Measurements from ENCODE around the gene VMP1. TPM values are rescaled to one million over a fixed set of nuclear protein-coding genes. Genes with fewer than 3 reads are reported as not detected.

VMP1 gene
- total and polyA plus RNA-seq, 2 donors (not counting 1 experiment from before 2014, with no cell fraction given): 20.4 to 83.5 TPM

- no peaks in the 10 kb centered on the region for H3K9me3 ChIP-seq (ENCODE audit: control extremely low read depth in 1 of 3, control insufficient read depth in 2 of 3, insufficient read depth in 1 of 3, low read length in 2 of 3)
- H3K4me1 ChIP-seq (ENCODE audit: control insufficient read depth in 2 of 2, insufficient read depth in 2 of 2, low read length in 2 of 2): peaks cover 0 to 3% of the 10 kb centered on the region in 2 donors
- H3K4me3 ChIP-seq (ENCODE audit: control extremely low read depth in 1 of 5, extremely low read depth in 1 of 5, insufficient read depth in 1 of 5, low read depth in 2 of 5, low read length in 4 of 5): no peak overlapping the region
- H3K27ac ChIP-seq (ENCODE audit: low read length in 2 of 2): no peak overlapping the region
- no peaks in the 10 kb centered on the region for H3K27me3 ChIP-seq (replicated peaks in 1 of 4; ENCODE audit: control extremely low read depth in 1 of 4, control insufficient read depth in 3 of 4, insufficient read depth in 4 of 4, low read length in 3 of 4)
- intact Hi-C loops (cut with micrococcal nuclease): loop anchor here (2.0 kb wide), 1 partner anchor 71 kb away; no protein-coding TSS in a partner anchor
- Mint-ChIP-seq H3K4me1 (peaks cover 3% of the 10 kb centered on the region), H3K4me3 (no peak overlapping the region), H3K27me3 (no peaks in the 10 kb centered on the region), H3K27ac (no peak overlapping the region), H3K9me3 (ENCODE audit: insufficient read depth) (no peaks in the 10 kb centered on the region)
- no peak for TF ChIP-seq CTCF (IDR thresholded peaks at IDR 0.05)
- no peak for TF ChIP-seq EZH2 (IDR thresholded peaks at IDR 0.05; ENCODE audit: borderline replicate concordance, insufficient read depth, low read depth, low read length, poor library complexity, severe bottlenecking)
- ChIA-PET CTCF (interaction anchor here (0.7 to 3.1 kb wide), 13 partner anchors 14 to 216 kb away, joined by 3 to 21 read pairs (median 4); no protein-coding TSS in a partner anchor), POLR2A (no interaction called here)
- no peak overlapping the region for H2AFZ ChIP-seq (ENCODE audit: insufficient read depth, low read depth, low read length, poor library complexity, severe bottlenecking)
- WGBS (ENCODE audit: insufficient coverage): 100% methylated on average over 1 of the region's 5 CpGs
- H3K36me3 ChIP-seq (replicated peaks in 1 of 2; ENCODE audit: control extremely low read depth in 1 of 2, control insufficient read depth in 1 of 2, extremely low read depth in 1 of 2, insufficient read depth in 2 of 2, low read length in 1 of 2): peaks cover 4 to 16% of the 10 kb centered on the region in 2 experiments
- DNase-seq (no peak), ATAC-seq (ENCODE audit: low read depth) (no peak)
- no peak overlapping the region for H3K9ac ChIP-seq (ENCODE audit: low read length)
- H3K4me2 ChIP-seq (replicated peaks; ENCODE audit: low read depth, low read length, poor library complexity, severe bottlenecking): no peak overlapping the region
- H4K20me1 ChIP-seq (ENCODE audit: control insufficient read depth, insufficient read depth, low read length, poor library complexity, severe bottlenecking): no peaks in the 10 kb centered on the region
- no peaks in the 10 kb centered on the region for H3K79me2 ChIP-seq (ENCODE audit: control insufficient read depth, insufficient read depth, low read length)
Measured at GRCh38 chr17:59858167-59858816, 150.8 kb downstream of the VMP1 start.

GRCh38 chr17:59858932-59859331 is 151.5 kb downstream of the VMP1 start:
- POLR2A ChIA-PET: no interaction called here
- Mint-ChIP-seq H3K27ac (no peak overlapping the region), H3K4me3 (no peak overlapping the region), H3K27me3 (no peaks in the 10 kb centered on the region), H3K4me1 (no peaks in the 10 kb centered on the region), H3K9me3 (ENCODE audit: insufficient read depth) (no peaks in the 10 kb centered on the region)
- no peaks in the 10 kb centered on the region for H3K9me3 ChIP-seq (ENCODE audit: control extremely low read depth in 1 of 3, control insufficient read depth in 2 of 3, insufficient read depth in 1 of 3, low read length in 2 of 3)
- no peaks in the 10 kb centered on the region for H3K79me2 ChIP-seq (ENCODE audit: control insufficient read depth, insufficient read depth, low read length)
- TF ChIP-seq CTCF (IDR thresholded peaks at IDR 0.05) (no peak), EZH2 (IDR thresholded peaks at IDR 0.05; ENCODE audit: borderline replicate concordance, insufficient read depth, low read depth, low read length, poor library complexity, severe bottlenecking) (no peak)
- peaks cover 4 to 22% of the 10 kb centered on the region in 2 experiments for H3K36me3 ChIP-seq (replicated peaks in 1 of 2; ENCODE audit: control extremely low read depth in 1 of 2, control insufficient read depth in 1 of 2, extremely low read depth in 1 of 2, insufficient read depth in 2 of 2, low read length in 1 of 2)
- 80% methylated on average over 1 of the region's 3 CpGs for WGBS (ENCODE audit: insufficient coverage)
- H3K4me1 ChIP-seq (ENCODE audit: control insufficient read depth in 2 of 2, insufficient read depth in 2 of 2, low read length in 2 of 2): no peaks in the 10 kb centered on the region
- H3K9ac ChIP-seq (ENCODE audit: low read length): no peak overlapping the region
- H3K4me3 ChIP-seq (ENCODE audit: control extremely low read depth in 1 of 5, extremely low read depth in 1 of 5, insufficient read depth in 1 of 5, low read depth in 2 of 5, low read length in 4 of 5): no peak overlapping the region
- intact Hi-C loops (cut with micrococcal nuclease): loop anchor here (1.0 to 2.0 kb wide), 3 partner anchors 72 to 112 kb away; no protein-coding TSS in a partner anchor
- no peak for ATAC-seq (ENCODE audit: low read depth)
- no peak overlapping the region for H3K27ac ChIP-seq (ENCODE audit: low read length in 2 of 2)
- no peak overlapping the region for H3K4me2 ChIP-seq (replicated peaks; ENCODE audit: low read depth, low read length, poor library complexity, severe bottlenecking)
- no peaks in the 10 kb centered on the region for H3K27me3 ChIP-seq (replicated peaks in 1 of 4; ENCODE audit: control extremely low read depth in 1 of 4, control insufficient read depth in 3 of 4, insufficient read depth in 4 of 4, low read length in 3 of 4)
- H4K20me1 ChIP-seq (ENCODE audit: control insufficient read depth, insufficient read depth, low read length, poor library complexity, severe bottlenecking): no peaks in the 10 kb centered on the region
- CTCF ChIA-PET: interaction anchor here (0.6 to 3.1 kb wide), 22 partner anchors 10 to 338 kb away, joined by 3 to 21 read pairs (median 4); no protein-coding TSS in a partner anchor
- no peak for DNase-seq
- no peak overlapping the region for H2AFZ ChIP-seq (ENCODE audit: insufficient read depth, low read depth, low read length, poor library complexity, severe bottlenecking)

All from B cell (primary cell).